Nephron progenitor cell (in vitro differentiated cells): ENCODE data around the gene POM121C.
"Not testable (repeated sequence)": the region's sequence is repeated elsewhere in the genome, so short reads cannot be mapped to it uniquely, and the experiment has no call there.

ENCODE experiments used
- DNase-seq: peaks from one replicate; pipeline ENCODE4 v3.0.0; 2021
- H3K27ac Mint-ChIP-seq: 2 replicates; pipeline ENCODE4 v1.8.0; 2021; ENCODE audit warnings: mild to moderate bottlenecking, moderate library complexity, mixed read lengths
- H3K27me3 Mint-ChIP-seq: 2 replicates; pipeline ENCODE4 v1.8.0; 2021; ENCODE audit warnings: mild to moderate bottlenecking, low read depth, mixed read lengths; ENCODE audit not compliant: poor library complexity
- H3K36me3 Mint-ChIP-seq: 2 replicates; pipeline ENCODE4 v1.8.0; 2021; ENCODE audit warnings: low read depth, mixed read lengths
- H3K4me1 Mint-ChIP-seq: 2 replicates; pipeline ENCODE4 v1.8.0; 2021; ENCODE audit warnings: mixed read lengths
- H3K4me3 Mint-ChIP-seq: 2 replicates; pipeline ENCODE4 v1.8.0; 2021; ENCODE audit warnings: mild to moderate bottlenecking, moderate library complexity, mixed read lengths
- H3K9me3 Mint-ChIP-seq: 2 replicates; pipeline ENCODE4 v1.8.0; 2021; ENCODE audit warnings: mild to moderate bottlenecking, moderate library complexity, mixed read lengths

The POM121C gene

GRCh38 chr7:75403455-75404443 lies 82.3 kb downstream of the POM121C start:
- not testable (repeated sequence) for H3K36me3 Mint-ChIP-seq, H3K9me3 Mint-ChIP-seq, H3K27ac Mint-ChIP-seq, H3K4me3 Mint-ChIP-seq, DNase-seq, H3K27me3 Mint-ChIP-seq, H3K4me1 Mint-ChIP-seq

- not testable (repeated sequence) for H3K4me3 Mint-ChIP-seq, DNase-seq, H3K27me3 Mint-ChIP-seq, H3K27ac Mint-ChIP-seq, H3K4me1 Mint-ChIP-seq, H3K9me3 Mint-ChIP-seq, H3K36me3 Mint-ChIP-seq
Observed at GRCh38 chr7:75400575-75400974, 85.5 kb downstream of the POM121C start.

- H3K36me3 Mint-ChIP-seq, H3K4me3 Mint-ChIP-seq, DNase-seq, H3K4me1 Mint-ChIP-seq, H3K27me3 Mint-ChIP-seq, H3K27ac Mint-ChIP-seq, H3K9me3 Mint-ChIP-seq: not testable (repeated sequence)
Observed at GRCh38 chr7:75398771-75399700, 87.1 kb downstream of the POM121C start.

GRCh38 chr7:75397865-75398264 lies 88.2 kb downstream of the POM121C start:
- DNase-seq, H3K4me3 Mint-ChIP-seq, H3K27ac Mint-ChIP-seq, H3K27me3 Mint-ChIP-seq, H3K9me3 Mint-ChIP-seq, H3K4me1 Mint-ChIP-seq, H3K36me3 Mint-ChIP-seq: not testable (repeated sequence)

DNA sequence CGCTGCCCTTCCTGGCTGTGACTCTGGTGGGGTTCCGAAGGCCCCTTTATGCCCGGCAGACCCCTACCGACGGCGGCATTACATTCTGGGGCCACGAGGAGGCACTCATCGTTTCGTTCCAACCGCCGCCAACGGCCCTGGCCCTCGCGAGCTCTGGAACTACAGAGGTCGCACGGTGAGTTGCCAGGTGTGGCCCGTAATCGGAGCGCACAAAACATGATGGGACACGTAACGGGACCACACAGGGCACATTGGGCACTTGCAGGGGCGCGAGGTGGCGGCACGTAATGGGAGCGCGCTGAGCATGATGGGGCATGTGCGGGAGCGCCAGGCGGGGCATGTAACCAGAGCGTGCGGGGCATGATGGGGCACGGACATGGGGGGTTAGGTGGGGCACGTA lies 90.8 kb downstream of the POM121C start, which contains the start of gene TRIM73:
TRIM73 (plus strand) TSS at position 301 of the 400 bp plus-strand sequence. CDS start 3,305 bp downstream, outside the sequence.
- not testable (repeated sequence) for H3K36me3 Mint-ChIP-seq, H3K27ac Mint-ChIP-seq, H3K4me3 Mint-ChIP-seq, DNase-seq, H3K9me3 Mint-ChIP-seq, H3K4me1 Mint-ChIP-seq, H3K27me3 Mint-ChIP-seq

DNA sequence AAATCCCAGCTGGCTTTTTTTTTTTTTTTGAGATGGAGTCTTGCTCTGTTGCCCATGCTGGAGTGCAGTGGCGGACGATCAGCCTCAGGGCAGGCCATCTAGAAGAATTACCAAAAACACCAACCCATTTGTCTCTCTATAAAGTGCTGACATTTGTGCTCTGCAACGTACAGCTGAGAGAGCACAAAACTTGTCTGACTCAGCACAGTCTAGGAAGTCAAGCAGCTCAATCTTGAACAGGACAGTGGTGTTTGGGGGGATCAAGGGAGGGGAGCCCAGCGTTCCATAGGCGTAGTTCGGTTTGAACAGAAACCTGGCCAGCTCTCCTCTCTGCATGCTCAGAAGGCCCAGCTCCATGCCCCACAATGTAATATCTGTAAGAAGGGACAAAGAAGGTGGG lies 92.9 kb downstream of the POM121C start:
- H3K27ac Mint-ChIP-seq, H3K27me3 Mint-ChIP-seq, H3K4me1 Mint-ChIP-seq: not testable (repeated sequence)

GRCh38 chr7:75374519-75375317 lies 111.4 kb downstream of the POM121C start:
- not testable (repeated sequence) for H3K4me1 Mint-ChIP-seq, H3K9me3 Mint-ChIP-seq, H3K36me3 Mint-ChIP-seq, H3K4me3 Mint-ChIP-seq, H3K27me3 Mint-ChIP-seq, H3K27ac Mint-ChIP-seq, DNase-seq

More for the DNA sequence above, 92.9 kb downstream of the POM121C start:
- H3K36me3 Mint-ChIP-seq, H3K4me3 Mint-ChIP-seq, H3K9me3 Mint-ChIP-seq, DNase-seq: not testable (repeated sequence)

DNA sequence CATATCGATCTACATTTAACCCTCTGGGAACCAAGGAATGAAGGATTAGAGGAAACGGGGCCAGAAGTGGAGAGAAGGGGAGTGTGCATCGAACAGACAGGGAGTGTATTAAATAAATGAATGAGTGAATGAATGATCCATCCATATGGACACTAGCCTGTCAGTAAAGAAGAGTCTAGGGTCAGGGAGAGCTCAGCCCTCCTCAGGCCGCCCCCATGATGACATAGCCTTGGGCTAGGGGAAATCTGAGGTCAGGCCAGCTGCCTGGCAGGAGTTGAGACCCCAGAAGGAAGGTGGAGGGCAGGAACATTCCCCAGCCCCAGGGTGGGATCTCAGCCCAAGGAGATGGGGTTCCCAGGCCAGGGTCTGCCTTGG lies 112.0 kb downstream of the POM121C start:
- not testable (repeated sequence) for H3K36me3 Mint-ChIP-seq, H3K27me3 Mint-ChIP-seq, H3K4me3 Mint-ChIP-seq, H3K27ac Mint-ChIP-seq, H3K4me1 Mint-ChIP-seq, H3K9me3 Mint-ChIP-seq, DNase-seq

DNA sequence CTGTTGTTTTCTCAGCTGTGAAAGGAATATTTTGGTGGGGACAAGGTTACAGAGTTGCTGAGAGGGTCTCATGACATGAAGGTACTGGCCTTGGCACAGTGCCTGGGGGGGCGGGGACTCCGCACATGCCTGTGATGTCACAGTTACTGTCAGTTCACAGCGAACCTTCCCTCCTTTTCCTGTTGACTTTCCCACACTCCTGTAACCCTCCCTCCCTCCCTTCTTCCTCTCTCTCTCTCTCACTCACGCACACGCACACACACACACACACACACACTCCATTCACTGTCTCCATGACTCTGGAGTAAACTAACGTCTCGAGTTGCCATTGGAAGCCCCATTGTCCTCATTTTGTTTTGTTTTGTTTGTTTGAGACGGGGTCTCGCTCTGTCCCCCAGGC lies 118.8 kb downstream of the POM121C start:
- not testable (repeated sequence) for H3K4me1 Mint-ChIP-seq, H3K9me3 Mint-ChIP-seq, H3K4me3 Mint-ChIP-seq, DNase-seq, H3K27ac Mint-ChIP-seq, H3K36me3 Mint-ChIP-seq, H3K27me3 Mint-ChIP-seq
